ENCODE results near the gene DBN1.

Gene DBN1

GRCh38 chr5:177455661-177456590, 17.5 kb downstream of the DBN1 start:
- peak; percentile 89 for DNase-seq (ENCODE audit: low read depth)

GRCh38 chr5:177455036-177455660, 18.3 kb downstream of the DBN1 start:
- DNase-seq (ENCODE audit: low read depth) = peak; percentile 85

GRCh38 chr5:177454397-177455035, 18.9 kb downstream of the DBN1 start:
- DNase-seq (ENCODE audit: low read depth) = peak; percentile 92

GRCh38 chr5:177453852-177454396, 19.5 kb downstream of the DBN1 start:
- no peak for DNase-seq (ENCODE audit: low read depth)

GRCh38 chr5:177452688-177453638, 20.5 kb downstream of the DBN1 start:
- no peak for DNase-seq (ENCODE audit: low read depth)

- no peak for DNase-seq (ENCODE audit: low read depth)
Observed at GRCh38 chr5:177450667-177451424, 22.6 kb downstream of the DBN1 start.

GRCh38 chr5:177449140-177450061, 24.0 kb downstream of the DBN1 start:
- DNase-seq (ENCODE audit: low read depth) = no peak

- no peak for DNase-seq (ENCODE audit: low read depth)
Observed at GRCh38 chr5:177448244-177448950, 25.0 kb downstream of the DBN1 start.

- DNase-seq (ENCODE audit: low read depth) = no peak
Observed at GRCh38 chr5:177447611-177448243, 25.7 kb downstream of the DBN1 start.

GRCh38 chr5:177447066-177447610, 26.3 kb downstream of the DBN1 start:
- peak; percentile 55 for DNase-seq (ENCODE audit: low read depth)

- peak; percentile 66 for DNase-seq (ENCODE audit: low read depth)
Observed at GRCh38 chr5:177446200-177447065, 27.0 kb downstream of the DBN1 start, which contains the start of gene PRR7. PRR7 (plus strand) TSS chr5:177446814; CDS start chr5:177455068, 8,254 bp downstream.

- DNase-seq (ENCODE audit: low read depth) = no peak
Observed at GRCh38 chr5:177445917-177446199, 27.6 kb downstream of the DBN1 start.

GRCh38 chr5:177445052-177445916, 28.1 kb downstream of the DBN1 start:
- no peak for DNase-seq (ENCODE audit: low read depth)

GRCh38 chr5:177444106-177445051, 29.1 kb downstream of the DBN1 start:
- no peak for DNase-seq (ENCODE audit: low read depth)
